ENCODE measurements around the gene TLE4.
A peak's percentile ranks its signal among the peaks of the same experiment; 100 is the strongest.

TLE4 gene

DNA sequence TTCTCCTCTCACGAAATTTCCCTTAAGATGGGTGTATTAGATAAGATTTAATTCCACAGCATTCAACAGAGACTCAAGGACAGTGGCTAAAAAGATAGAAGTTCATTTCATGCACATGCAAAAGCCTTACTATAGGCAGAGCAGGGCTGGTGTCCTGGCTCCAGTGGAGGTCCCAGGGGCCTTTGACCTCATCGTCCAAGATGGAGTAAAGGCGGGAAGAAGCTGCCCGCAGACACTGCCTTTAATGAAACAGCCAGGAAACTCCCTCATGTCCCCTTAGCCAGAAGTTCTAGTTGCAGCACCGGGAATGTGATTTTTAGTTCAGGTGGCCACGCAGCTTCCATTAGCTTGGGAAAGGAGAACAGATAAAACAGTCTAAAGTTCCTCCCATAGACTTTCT is 190.3 kb downstream of the TLE4 start:
- Histone ChIP-seq H3K4me3 (ENCODE audit: low read length, poor library complexity, severe bottlenecking) (no peak overlapping the region), H3K4me2 (ENCODE audit: low read depth, low read length, poor library complexity, severe bottlenecking) (no peak overlapping the region), H3K9ac (ENCODE audit: low read depth, low read length, poor library complexity, severe bottlenecking) (no peak overlapping the region), H3F3A (ENCODE audit: low read depth) (no peaks in the 10 kb centered on the region), H3K4me1 (ENCODE audit: insufficient read depth, low read length, poor library complexity, severe bottlenecking) (no peaks in the 10 kb centered on the region), H3K27me3 (ENCODE audit: insufficient read depth, low read length, poor library complexity, severe bottlenecking) (no peaks in the 10 kb centered on the region), H4K20me1 (ENCODE audit: insufficient read depth, low read length, poor library complexity, severe bottlenecking) (no peaks in the 10 kb centered on the region), H3K9me2 (replicated peaks; ENCODE audit: low read depth, low read length) (no peaks in the 10 kb centered on the region), H3K36me3 (ENCODE audit: insufficient read depth, low read length) (no peaks in the 10 kb centered on the region), H3K9me3 (ENCODE audit: insufficient read depth, low read depth, low read length) (0 out of 2 replicates have a peak, but pooled peaks cover 4% of the 10 kb centered on the region), H2AFZ (ENCODE audit: low read length) (no peak overlapping the region), H3K79me2 (ENCODE audit: insufficient read depth, low read length) (no peaks in the 10 kb centered on the region)
- TF ChIP-seq, protein P1, sequence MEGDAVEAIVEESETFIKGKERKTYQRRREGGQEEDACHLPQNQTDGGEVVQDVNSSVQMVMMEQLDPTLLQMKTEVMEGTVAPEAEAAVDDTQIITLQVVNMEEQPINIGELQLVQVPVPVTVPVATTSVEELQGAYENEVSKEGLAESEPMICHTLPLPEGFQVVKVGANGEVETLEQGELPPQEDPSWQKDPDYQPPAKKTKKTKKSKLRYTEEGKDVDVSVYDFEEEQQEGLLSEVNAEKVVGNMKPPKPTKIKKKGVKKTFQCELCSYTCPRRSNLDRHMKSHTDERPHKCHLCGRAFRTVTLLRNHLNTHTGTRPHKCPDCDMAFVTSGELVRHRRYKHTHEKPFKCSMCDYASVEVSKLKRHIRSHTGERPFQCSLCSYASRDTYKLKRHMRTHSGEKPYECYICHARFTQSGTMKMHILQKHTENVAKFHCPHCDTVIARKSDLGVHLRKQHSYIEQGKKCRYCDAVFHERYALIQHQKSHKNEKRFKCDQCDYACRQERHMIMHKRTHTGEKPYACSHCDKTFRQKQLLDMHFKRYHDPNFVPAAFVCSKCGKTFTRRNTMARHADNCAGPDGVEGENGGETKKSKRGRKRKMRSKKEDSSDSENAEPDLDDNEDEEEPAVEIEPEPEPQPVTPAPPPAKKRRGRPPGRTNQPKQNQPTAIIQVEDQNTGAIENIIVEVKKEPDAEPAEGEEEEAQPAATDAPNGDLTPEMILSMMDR (conservative IDR thresholded peaks at IDR 0.05; ENCODE audit: low read length), result no peak
- no peak for TF ChIP-seq EZH2phosphoT487 (IDR thresholded peaks at IDR 0.05; ENCODE audit: borderline replicate concordance)

DNA sequence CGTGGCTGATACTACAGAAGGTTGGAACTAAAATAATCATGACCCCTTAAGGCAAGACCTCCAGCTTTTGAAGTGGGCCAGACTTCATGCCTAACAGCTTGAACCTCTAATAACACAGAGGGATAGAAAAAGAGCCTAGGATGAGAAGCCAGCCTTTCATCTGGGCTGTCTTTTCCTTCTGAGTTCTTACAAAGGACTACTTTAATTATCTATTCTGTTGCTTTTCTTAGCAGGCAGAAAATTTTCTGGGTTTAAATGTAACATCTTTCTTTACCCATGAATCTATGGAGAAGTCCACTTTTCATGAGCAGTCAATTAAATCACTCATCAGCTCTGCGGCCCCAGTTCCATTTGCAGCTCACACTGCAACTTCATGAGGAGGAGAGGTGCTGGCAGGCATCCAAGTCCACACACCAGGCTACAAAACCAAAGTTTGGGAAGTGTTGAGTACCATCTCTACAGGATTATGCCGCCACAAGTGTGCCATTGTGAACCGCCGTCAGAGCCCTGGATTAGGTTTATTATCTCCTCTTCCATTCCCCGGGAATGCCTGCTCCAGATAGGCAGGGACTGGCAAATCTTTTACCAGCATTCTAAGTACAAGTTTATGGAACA is 192.0 kb downstream of the TLE4 start:
- Histone ChIP-seq H3K27me3 (ENCODE audit: insufficient read depth, low read length, poor library complexity, severe bottlenecking) (no peaks in the 10 kb centered on the region), H2AFZ (ENCODE audit: low read length) (no peak overlapping the region), H3K9me3 (ENCODE audit: insufficient read depth, low read depth, low read length) (no peaks in the 10 kb centered on the region), H3K36me3 (ENCODE audit: insufficient read depth, low read length) (no peaks in the 10 kb centered on the region), H3K4me3 (ENCODE audit: low read length, poor library complexity, severe bottlenecking) (no peak overlapping the region), H3K79me2 (ENCODE audit: insufficient read depth, low read length) (no peaks in the 10 kb centered on the region), H3K4me1 (ENCODE audit: insufficient read depth, low read length, poor library complexity, severe bottlenecking) (peaks cover 9% of the 10 kb centered on the region), H3K9me2 (replicated peaks; ENCODE audit: low read depth, low read length) (no peaks in the 10 kb centered on the region), H3K4me2 (ENCODE audit: low read depth, low read length, poor library complexity, severe bottlenecking) (no peak overlapping the region), H3K9ac (ENCODE audit: low read depth, low read length, poor library complexity, severe bottlenecking) (no peak overlapping the region), H3F3A (ENCODE audit: low read depth) (no peaks in the 10 kb centered on the region), H4K20me1 (ENCODE audit: insufficient read depth, low read length, poor library complexity, severe bottlenecking) (no peaks in the 10 kb centered on the region)
- TF ChIP-seq EZH2phosphoT487 (IDR thresholded peaks at IDR 0.05; ENCODE audit: borderline replicate concordance), result no peak
- TF ChIP-seq, protein P1 (conservative IDR thresholded peaks at IDR 0.05; ENCODE audit: low read length), result no peak

DNA sequence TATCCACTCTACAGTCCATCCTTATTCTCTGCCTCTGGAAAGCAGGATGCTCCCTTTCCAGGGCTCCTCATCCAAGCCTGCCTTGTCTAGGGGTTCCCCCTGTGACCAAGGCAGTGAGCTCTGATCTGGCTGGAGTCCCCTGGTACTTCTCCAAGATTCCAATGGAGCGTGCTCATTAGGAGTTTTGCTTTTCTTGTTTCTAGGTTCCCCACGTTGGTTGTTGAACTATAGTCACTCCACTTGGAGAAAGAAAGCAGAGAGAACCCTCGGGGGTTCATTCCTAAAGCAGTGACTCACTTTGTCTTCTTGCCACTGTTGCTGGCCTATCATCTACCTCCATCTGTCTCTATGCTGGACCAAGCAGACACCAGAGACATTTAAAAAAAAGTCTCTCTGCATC is 192.6 kb downstream of the TLE4 start:
- TF ChIP-seq, protein P1 (conservative IDR thresholded peaks at IDR 0.05; ENCODE audit: low read length), result no peak
- no peak for TF ChIP-seq EZH2phosphoT487 (IDR thresholded peaks at IDR 0.05; ENCODE audit: borderline replicate concordance)
- H3K4me1 ChIP-seq (ENCODE audit: insufficient read depth, low read length, poor library complexity, severe bottlenecking), result peaks cover 9% of the 10 kb centered on the region
- H3F3A ChIP-seq (ENCODE audit: low read depth), result no peaks in the 10 kb centered on the region
- H3K9ac ChIP-seq (ENCODE audit: low read depth, low read length, poor library complexity, severe bottlenecking), result no peak overlapping the region
- H3K9me3 ChIP-seq (ENCODE audit: insufficient read depth, low read depth, low read length), result no peaks in the 10 kb centered on the region
- H3K4me2 ChIP-seq (ENCODE audit: low read depth, low read length, poor library complexity, severe bottlenecking), result no peak overlapping the region
- H3K36me3 ChIP-seq (ENCODE audit: insufficient read depth, low read length), result no peaks in the 10 kb centered on the region
- no peaks in the 10 kb centered on the region for H4K20me1 ChIP-seq (ENCODE audit: insufficient read depth, low read length, poor library complexity, severe bottlenecking)
- H3K4me3 ChIP-seq (ENCODE audit: low read length, poor library complexity, severe bottlenecking), result no peak overlapping the region
- H3K79me2 ChIP-seq (ENCODE audit: insufficient read depth, low read length), result no peaks in the 10 kb centered on the region
- H3K9me2 ChIP-seq (replicated peaks; ENCODE audit: low read depth, low read length), result no peaks in the 10 kb centered on the region
- H3K27me3 ChIP-seq (ENCODE audit: insufficient read depth, low read length, poor library complexity, severe bottlenecking), result no peaks in the 10 kb centered on the region
- 0 out of 2 replicates have a peak overlapping the region, but pooled peaks have one; percentile 9 for H2AFZ ChIP-seq (ENCODE audit: low read length)

Data from Loucy (cell line).